BE2C (cell line): ENCODE measurements around the gene RBL1.
"Not testable (repeated sequence)": the region's sequence is repeated elsewhere in the genome, so short reads cannot be mapped to it uniquely, and the experiment has no call there.

Experiments used
- DNase-seq: peaks from one replicate; pipeline ENCODE4 v3.0.0-alpha.2; 2020
- H3K27me3 ChIP-seq: fragments of 250-450 bp; sonication (Bioruptor Pico); 2 replicates; pipeline ENCODE4 v1.5.1; 2020; ENCODE audit warnings: mild to moderate bottlenecking
- H3K36me3 ChIP-seq: fragments of 250-450 bp; sonication (Bioruptor Pico); 2 replicates; pipeline ENCODE4 v1.5.1; 2020; ENCODE audit warnings: mild to moderate bottlenecking
- H3K4me1 ChIP-seq: fragments of 250-450 bp; sonication (Bioruptor Pico); 2 replicates; pipeline ENCODE4 v1.5.1; 2020
- H3K4me3 ChIP-seq: 2 replicates; pipeline ENCODE4 v1.5.1; 2011; ENCODE audit warnings: low read depth, low read length
- H3K9me3 ChIP-seq: fragments of 250-450 bp; sonication (Bioruptor Pico); 2 replicates; pipeline ENCODE4 v1.5.1; 2020
- CTCF ChIP-seq: IDR thresholded peaks from 2 replicates; pipeline ENCODE4 v1.5.1; 2012; ENCODE audit warnings: mild to moderate bottlenecking, low read depth, low read length

The RBL1 gene

GRCh38 chr20:37131486-37131885 lies 35.7 kb upstream of the RBL1 start:
- H3K9me3 ChIP-seq: no peaks in the 10 kb centered on the region
- H3K36me3 ChIP-seq: no peaks in the 10 kb centered on the region
- no peaks in the 10 kb centered on the region for H3K27me3 ChIP-seq
- no peaks in the 10 kb centered on the region; the same call in 1 of the 2 replicates for H3K4me1 ChIP-seq
- no peak for TF ChIP-seq CTCF
- no peak for DNase-seq
- no peak overlapping the region for H3K4me3 ChIP-seq

GRCh38 chr20:37128803-37129202 lies 33.0 kb upstream of the RBL1 start:
- Histone ChIP-seq H3K36me3 (no peaks in the 10 kb centered on the region), H3K27me3 (no peaks in the 10 kb centered on the region), H3K4me3 (no peak overlapping the region), H3K9me3 (no peaks in the 10 kb centered on the region), H3K4me1 (no peaks in the 10 kb centered on the region; the same call in 1 of the 2 replicates)
- no peak for TF ChIP-seq CTCF
- no peak for DNase-seq

GRCh38 chr20:37126290-37126689 lies 30.5 kb upstream of the RBL1 start:
- DNase-seq, H3K27me3 ChIP-seq, H3K4me3 ChIP-seq, H3K9me3 ChIP-seq, H3K36me3 ChIP-seq, H3K4me1 ChIP-seq: not testable (repeated sequence)

- no peak for DNase-seq
These were observed 27.6 kb upstream of the RBL1 start for GRCh38 chr20:37123441-37123840.

GRCh38 chr20:37120497-37120896 lies 24.7 kb upstream of the RBL1 start:
- Histone ChIP-seq H3K27me3 (no peaks in the 10 kb centered on the region), H3K36me3 (no peaks in the 10 kb centered on the region), H3K4me3 (no peak overlapping the region), H3K9me3 (no peaks in the 10 kb centered on the region), H3K4me1 (no peaks in the 10 kb centered on the region)
- no peak for DNase-seq
- TF ChIP-seq CTCF: no peak

More at GRCh38 chr20:37123441-37123840, 27.6 kb upstream of the RBL1 start:
- Histone ChIP-seq H3K36me3 (no peaks in the 10 kb centered on the region), H3K4me1 (no peaks in the 10 kb centered on the region), H3K9me3 (no peaks in the 10 kb centered on the region), H3K4me3 (no peak overlapping the region), H3K27me3 (no peaks in the 10 kb centered on the region)
- TF ChIP-seq CTCF: no peak

GRCh38 chr20:37119356-37120036 lies 23.7 kb upstream of the RBL1 start:
- Histone ChIP-seq H3K27me3 (no peaks in the 10 kb centered on the region), H3K4me1 (no peaks in the 10 kb centered on the region), H3K9me3 (no peaks in the 10 kb centered on the region), H3K4me3 (no peak overlapping the region), H3K36me3 (no peaks in the 10 kb centered on the region)
- no peak for DNase-seq
- no peak for TF ChIP-seq CTCF
